PC-9 (cell line): Measurements from ENCODE around the gene RSBN1L. TPM values are rescaled to one million over a fixed set of nuclear protein-coding genes. Genes with fewer than 3 reads are reported as not detected.

Experiments
- BruUV-seq: library from RNA; stranded (reverse); fragments of 400-500 nt; replicated peaks from 2 replicates; lab custom pipeline; 2021; lab: Mats Ljungman, UMichigan
- CTCF ChIA-PET: fragments of 300-600 bp; sonication (Branson Sonifier 250); formaldehyde crosslinking; loops from one replicate; lab custom pipeline; 2022; ENCODE audit warnings: antibody characterized with exemption; lab: Charles Lee
- POLR2A ChIA-PET: fragments of 300-600 bp; sonication (Branson Sonifier 250); formaldehyde crosslinking; loops from one replicate; lab custom pipeline; 2022; ENCODE audit warnings: antibody characterized with exemption; ENCODE audit not compliant: unreplicated experiment; lab: Charles Lee
- DNase-seq, 2 experiments: peaks; one replicate each; pipeline versions ENCODE4 v3.0.0 to v3.0.0-alpha.2; 2015 to 2022; ENCODE audit warnings: mixed read lengths in 1 of 2
- H2AFZ ChIP-seq: fragments of 200-600 bp; sonication (generic); 2 replicates; pipeline ENCODE4 v1.8.1; 2017; ENCODE audit warnings: antibody characterized with exemption
- H3F3A ChIP-seq: fragments of 200-600 bp; sonication (generic); 2 replicates; pipeline ENCODE4 v1.8.1; 2017; ENCODE audit warnings: antibody characterized with exemption, mild to moderate bottlenecking, low read depth; ENCODE audit not compliant: insufficient read depth
- H3K27ac ChIP-seq: fragments of 200-600 bp; sonication (generic); 2 replicates; pipeline ENCODE4 v1.6.1; 2016; ENCODE audit warnings: mixed run types
- H3K27me3 ChIP-seq: fragments of 200-600 bp; sonication (generic); 2 replicates; pipeline ENCODE4 v1.6.1; 2016; ENCODE audit warnings: low read depth, mixed run types; ENCODE audit not compliant: insufficient read depth
- H3K36me3 ChIP-seq: fragments of 200-600 bp; sonication (generic); 2 replicates; pipeline ENCODE4 v1.6.1; 2016; ENCODE audit warnings: low read depth, mixed run types
- H3K4me1 ChIP-seq: fragments of 200-600 bp; sonication (generic); replicated peaks from 2 replicates; pipeline ENCODE4 v1.6.1; 2016; ENCODE audit warnings: mixed run types; ENCODE audit not compliant: insufficient read depth
- H3K4me2 ChIP-seq: fragments of 200-600 bp; sonication (generic); 2 replicates; pipeline ENCODE4 v1.6.1; 2017; ENCODE audit warnings: mixed run types
- H3K4me3 ChIP-seq: fragments of 200-600 bp; sonication (generic); 2 replicates; pipeline ENCODE4 v1.6.1; 2016; ENCODE audit warnings: mixed run types
- H3K79me2 ChIP-seq: fragments of 200-600 bp; sonication (generic); 2 replicates; pipeline ENCODE4 v1.6.1; 2017; ENCODE audit warnings: low read depth, mixed run types
- H3K9me2 ChIP-seq: fragments of 200-600 bp; sonication (generic); 2 replicates; pipeline ENCODE4 v1.8.1; 2017; ENCODE audit warnings: mild to moderate bottlenecking; ENCODE audit not compliant: insufficient read depth
- H3K9me3 ChIP-seq: fragments of 200-600 bp; sonication (generic); 2 replicates; pipeline ENCODE4 v1.8.1; 2016; ENCODE audit warnings: low read depth; ENCODE audit not compliant: insufficient read depth
- H4K20me1 ChIP-seq: fragments of 200-600 bp; sonication (generic); 2 replicates; pipeline ENCODE4 v1.8.1; 2017; ENCODE audit not compliant: insufficient read depth
- EZH2 ChIP-seq: fragments of 200-600 bp; sonication (generic); IDR thresholded peaks from 2 replicates; pipeline ENCODE4 v1.8.0; 2017; ENCODE audit warnings: antibody characterized with exemption, low read depth
- intact Hi-C: fragments of 100-400 bp; cut with micrococcal nuclease; formaldehyde crosslinking; loops from one replicate; pipeline ENCODE4 v1.10.0; 2022; ENCODE audit not compliant: unreplicated experiment
- total RNA-seq: library from RNA; stranded (reverse); gene quantifications from 2 replicates; pipeline ENCODE4 v1.2.3, GENCODE V29; 2021
- TF ChIP-seq, protein P1 (sequence below): fragments of 200-600 bp; sonication (generic); conservative IDR thresholded peaks from 2 replicates; pipeline ENCODE4 v1.6.1; 2017; ENCODE audit warnings: mixed run types, antibody characterized with exemption, mild to moderate bottlenecking, moderate library complexity

The RSBN1L gene
- total RNA-seq, 1 experiment from 2014 or later = 20.7 TPM

DNA sequence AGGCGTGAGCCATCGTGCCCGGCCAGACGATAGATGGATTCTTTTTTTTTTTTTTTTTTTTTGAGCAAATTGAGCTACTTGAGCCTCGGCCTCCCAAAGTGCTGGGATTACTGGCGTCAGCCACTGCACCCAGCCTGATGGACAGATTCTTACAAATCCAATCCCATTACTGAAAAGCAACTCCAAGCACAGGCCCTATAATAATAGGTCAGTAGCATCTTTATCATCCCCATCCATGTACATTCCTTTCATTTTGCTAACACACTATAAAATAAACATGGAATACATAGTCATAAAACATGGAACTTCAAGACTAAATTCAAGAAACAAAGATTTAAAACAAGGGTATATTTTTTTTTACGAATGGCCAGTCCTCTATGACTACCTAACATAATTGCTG is 16.0 kb upstream of the RSBN1L start:
- no TSS peak for BruUV-seq
- no peak overlapping the region for H3K4me3 ChIP-seq
- H3K27ac ChIP-seq = no peak overlapping the region
- TF ChIP-seq, protein P1, sequence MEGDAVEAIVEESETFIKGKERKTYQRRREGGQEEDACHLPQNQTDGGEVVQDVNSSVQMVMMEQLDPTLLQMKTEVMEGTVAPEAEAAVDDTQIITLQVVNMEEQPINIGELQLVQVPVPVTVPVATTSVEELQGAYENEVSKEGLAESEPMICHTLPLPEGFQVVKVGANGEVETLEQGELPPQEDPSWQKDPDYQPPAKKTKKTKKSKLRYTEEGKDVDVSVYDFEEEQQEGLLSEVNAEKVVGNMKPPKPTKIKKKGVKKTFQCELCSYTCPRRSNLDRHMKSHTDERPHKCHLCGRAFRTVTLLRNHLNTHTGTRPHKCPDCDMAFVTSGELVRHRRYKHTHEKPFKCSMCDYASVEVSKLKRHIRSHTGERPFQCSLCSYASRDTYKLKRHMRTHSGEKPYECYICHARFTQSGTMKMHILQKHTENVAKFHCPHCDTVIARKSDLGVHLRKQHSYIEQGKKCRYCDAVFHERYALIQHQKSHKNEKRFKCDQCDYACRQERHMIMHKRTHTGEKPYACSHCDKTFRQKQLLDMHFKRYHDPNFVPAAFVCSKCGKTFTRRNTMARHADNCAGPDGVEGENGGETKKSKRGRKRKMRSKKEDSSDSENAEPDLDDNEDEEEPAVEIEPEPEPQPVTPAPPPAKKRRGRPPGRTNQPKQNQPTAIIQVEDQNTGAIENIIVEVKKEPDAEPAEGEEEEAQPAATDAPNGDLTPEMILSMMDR = no peak
- no peak for TF ChIP-seq EZH2
- DNase-seq = no peak
- no peak overlapping the region for H2AFZ ChIP-seq
- H3K27me3 ChIP-seq = no peaks in the 10 kb centered on the region
- no peaks in the 10 kb centered on the region for H3K9me3 ChIP-seq
- H4K20me1 ChIP-seq = no peaks in the 10 kb centered on the region
- peaks cover 35% of the 10 kb centered on the region for H3K4me1 ChIP-seq
- ChIA-PET CTCF (interaction anchor here (0.6 to 0.7 kb wide), 3 partner anchors 141 to 313 kb away, joined by 3 to 4 read pairs (median 3); no protein-coding TSS in a partner anchor), POLR2A (no interaction called here)
- H3K79me2 ChIP-seq = no peaks in the 10 kb centered on the region
- peaks cover 11% of the 10 kb centered on the region for H3K36me3 ChIP-seq
- peaks cover 32% of the 10 kb centered on the region for H3F3A ChIP-seq
- intact Hi-C loops = no loop called here
- H3K4me2 ChIP-seq = peak overlapping the region; percentile 84
- H3K9me2 ChIP-seq = no peaks in the 10 kb centered on the region

DNA sequence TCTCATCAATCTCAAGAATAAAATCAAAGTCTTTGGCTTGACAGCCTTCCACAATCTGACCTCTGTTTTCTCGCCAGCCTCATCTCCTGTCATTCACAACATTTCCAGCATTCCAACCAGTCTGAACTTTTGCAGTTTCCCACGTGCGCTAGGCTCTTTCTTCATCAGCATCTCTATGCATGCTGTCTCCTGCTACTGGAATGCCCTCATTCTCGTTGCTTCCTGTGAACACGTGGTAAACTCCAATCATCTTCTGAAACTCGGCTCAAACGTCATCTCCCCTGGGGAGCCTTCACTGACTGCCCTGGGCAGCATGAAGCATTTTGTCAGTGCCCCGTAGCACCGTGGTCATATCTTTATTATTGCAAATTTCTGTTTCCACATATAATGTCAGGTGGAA is 12.2 kb upstream of the RSBN1L start:
- intact Hi-C loops = no loop called here
- Histone ChIP-seq H3K27me3 (no peaks in the 10 kb centered on the region), H3F3A (peaks cover 33% of the 10 kb centered on the region), H3K9me2 (no peaks in the 10 kb centered on the region), H3K4me2 (no peak overlapping the region), H2AFZ (no peak overlapping the region), H3K79me2 (no peaks in the 10 kb centered on the region), H3K9me3 (no peaks in the 10 kb centered on the region), H3K4me3 (no peak overlapping the region), H3K27ac (no peak overlapping the region), H4K20me1 (no peaks in the 10 kb centered on the region), H3K4me1 (peaks cover 45% of the 10 kb centered on the region), H3K36me3 (peaks cover 11% of the 10 kb centered on the region)
- ChIA-PET POLR2A (interaction anchor here (0.6 kb wide), 1 partner anchor 240 kb away, joined by 4 read pairs; no protein-coding TSS in a partner anchor), CTCF (no interaction called here)
- BruUV-seq = no TSS peak
- DNase-seq = no peak
- TF ChIP-seq, protein P1 = no peak

DNA sequence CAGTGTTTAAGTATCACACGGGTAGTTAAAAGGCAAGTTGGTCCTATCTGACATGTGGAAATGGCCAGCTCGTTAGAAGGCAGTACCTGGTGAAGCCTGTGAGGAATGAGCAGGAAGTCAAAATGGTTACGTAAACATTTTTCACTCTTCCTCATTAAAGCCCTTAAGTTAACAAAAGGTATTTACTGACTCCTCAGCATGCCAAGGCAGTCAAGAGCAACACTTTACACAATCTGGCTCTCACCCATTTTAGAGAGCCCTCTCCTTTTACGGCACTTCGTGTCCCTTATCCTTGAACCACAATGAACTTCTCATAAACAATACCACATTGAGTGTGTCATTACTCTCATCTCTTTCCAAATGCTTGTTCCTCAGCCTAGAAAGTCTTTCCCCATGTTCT is 11.0 kb upstream of the RSBN1L start:
- Histone ChIP-seq H3K4me2 (0 out of 2 replicates have a peak overlapping the region, but pooled peaks have one; percentile 15), H3K4me1 (peaks cover 33% of the 10 kb centered on the region), H3K9me2 (no peaks in the 10 kb centered on the region), H3K27me3 (no peaks in the 10 kb centered on the region), H3K27ac (peak overlapping the region; percentile 57), H3F3A (peaks cover 24% of the 10 kb centered on the region; the same call in 1 of the 2 replicates), H3K36me3 (peaks cover 11% of the 10 kb centered on the region), H4K20me1 (no peaks in the 10 kb centered on the region), H3K9me3 (no peaks in the 10 kb centered on the region), H2AFZ (no peak overlapping the region), H3K79me2 (no peaks in the 10 kb centered on the region), H3K4me3 (no peak overlapping the region)
- DNase-seq = peak in 1 of 2 experiments; percentile 81
- intact Hi-C loops = no loop called here
- ChIA-PET POLR2A (no interaction called here), CTCF (no interaction called here)
- no TSS peak for BruUV-seq
- TF ChIP-seq EZH2 = no peak
- TF ChIP-seq, protein P1 = no peak
